Mesodermal cell (in vitro differentiated cells): ENCODE results near the gene ATP8B3.

Source experiments
- H3K27ac ChIP-seq: 2 replicates; pipeline ENCODE4 v1.7.0; 2013; ENCODE audit warnings: mild to moderate bottlenecking, low read depth, low read length, moderate library complexity; ENCODE audit not compliant: severe bottlenecking
- H3K36me3 ChIP-seq: 2 replicates; pipeline ENCODE4 v1.7.1; 2013; ENCODE audit warnings: mild to moderate bottlenecking, low read length, moderate library complexity; ENCODE audit not compliant: control insufficient read depth, insufficient read depth
- H3K4me1 ChIP-seq: one replicate; pipeline ENCODE4 v1.7.1; 2013; ENCODE audit warnings: mild to moderate bottlenecking, low read length; ENCODE audit not compliant: insufficient read depth, control insufficient read depth, poor library complexity, severe bottlenecking
- H3K4me3 ChIP-seq: 2 replicates; pipeline ENCODE4 v1.7.0; 2013; ENCODE audit warnings: low read length, control low read depth, mild to moderate bottlenecking; ENCODE audit not compliant: insufficient read depth, poor library complexity, severe bottlenecking; ENCODE audit errors: extremely low read depth
- H3K9me3 ChIP-seq: 2 replicates; pipeline ENCODE4 v1.7.1; 2013; ENCODE audit warnings: mild to moderate bottlenecking, low read length, moderate library complexity; ENCODE audit not compliant: control insufficient read depth
- WGBS, 2 experiments: methylation state at CpG; one replicate each; pipeline ENCODE4 v1.1.5; 2013; ENCODE audit warnings: missing lambda C conversion rate in 2 of 2; ENCODE audit not compliant: insufficient coverage in 2 of 2; 5-methylcytosine and 5-hydroxymethylcytosine counted together

Gene ATP8B3

DNA sequence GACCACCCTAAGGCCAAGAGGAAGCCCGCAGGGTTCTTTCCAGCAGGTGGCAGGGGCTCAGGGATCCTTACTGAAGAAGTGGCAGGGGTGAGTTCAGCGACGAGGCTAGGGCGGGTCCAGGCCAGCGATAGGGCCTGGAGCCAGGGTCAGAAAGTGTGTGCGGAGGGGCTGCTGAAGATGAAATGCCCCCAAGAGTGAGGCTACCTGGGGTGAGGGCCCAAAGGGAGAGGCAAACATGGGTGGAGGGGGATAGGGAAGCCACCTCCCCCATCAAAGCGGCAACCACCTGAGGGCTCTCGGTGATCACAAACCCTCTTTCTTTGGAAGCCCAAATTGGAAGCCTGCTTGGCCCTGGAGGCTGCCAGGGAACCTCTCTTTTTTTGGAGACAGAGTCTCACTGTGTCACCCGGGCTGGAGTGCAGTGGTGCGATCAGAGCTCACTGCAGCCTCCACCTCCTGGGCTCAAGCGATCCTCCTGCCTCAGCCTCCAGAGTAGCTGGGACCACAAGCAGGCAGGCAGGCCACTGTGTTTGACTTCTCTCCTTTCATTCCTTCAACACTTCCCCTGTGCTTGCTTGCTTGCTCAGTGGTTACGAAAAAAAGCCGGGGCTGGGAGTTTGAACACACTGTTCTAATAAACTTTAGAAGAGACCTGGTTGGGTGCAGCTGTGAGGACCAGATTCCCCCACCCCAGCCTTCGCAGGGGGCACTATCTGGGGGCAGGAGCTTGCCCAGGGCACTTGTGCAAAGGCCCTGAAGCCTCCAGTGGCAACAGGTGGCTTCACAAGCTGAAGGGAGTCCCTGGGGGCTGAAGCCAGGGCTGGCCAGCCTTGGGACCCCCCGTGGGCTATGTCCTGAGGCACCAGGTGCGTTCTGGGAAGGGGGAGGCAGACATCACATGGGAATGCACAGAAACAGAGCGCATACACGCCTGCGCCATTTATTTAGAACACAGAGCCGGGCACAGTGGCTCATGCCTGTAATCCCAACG, 1.4 kb upstream of the ATP8B3 start:
- H3K36me3 ChIP-seq: peaks cover 37% of the 10 kb centered on the region
- 63 to 74% methylated on average over 16 to 19 of the region's 21 CpGs for WGBS, 2 experiments

DNA sequence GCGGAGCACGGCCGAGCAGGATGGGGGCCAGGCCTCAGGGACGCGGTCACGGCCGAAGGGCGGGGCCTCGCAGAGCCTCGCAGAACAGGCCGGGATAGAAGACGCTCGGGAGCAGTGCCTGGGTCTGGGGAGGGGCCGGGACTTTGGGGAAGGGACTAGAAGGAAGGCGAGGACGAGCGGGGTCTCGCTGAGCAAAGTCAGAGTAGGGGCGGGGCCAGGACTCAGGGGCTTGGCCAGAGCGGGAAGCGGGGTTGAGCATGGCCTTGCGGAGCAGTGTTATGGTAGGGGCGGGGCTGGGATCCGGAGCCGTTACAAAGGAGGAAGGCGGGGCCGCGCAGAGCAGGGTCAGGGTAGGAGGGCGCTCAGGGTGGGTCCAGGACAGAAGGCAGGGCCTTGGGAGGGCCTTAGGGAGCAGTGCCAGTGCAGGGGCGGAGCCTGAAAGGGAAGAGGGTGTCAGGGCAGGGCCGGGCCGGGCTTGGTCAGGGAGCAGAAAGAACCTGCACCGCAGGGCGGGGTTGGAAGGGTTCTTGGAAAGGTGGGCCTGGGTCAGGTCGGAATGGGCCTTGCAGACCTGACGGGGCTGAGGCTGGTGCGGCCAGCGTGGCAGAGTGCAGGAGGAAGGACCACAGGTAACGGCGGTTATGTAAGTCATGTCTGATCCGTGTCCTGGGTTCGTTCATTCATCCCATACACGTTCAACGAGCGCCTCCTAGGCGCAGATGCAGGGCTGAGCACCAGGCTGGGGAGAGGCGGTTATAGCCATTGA, 533 bp upstream of the ATP8B3 start:
- 1% methylated on average over 41 to 46 of the region's 47 CpGs for WGBS, 2 experiments

More for the DNA sequence above, 1.4 kb upstream of the ATP8B3 start:
- no peak overlapping the region for H3K27ac ChIP-seq
- no peaks in the 10 kb centered on the region for H3K4me1 ChIP-seq
- no peaks in the 10 kb centered on the region for H3K9me3 ChIP-seq
- peak overlapping the region; percentile 45 for H3K4me3 ChIP-seq

DNA sequence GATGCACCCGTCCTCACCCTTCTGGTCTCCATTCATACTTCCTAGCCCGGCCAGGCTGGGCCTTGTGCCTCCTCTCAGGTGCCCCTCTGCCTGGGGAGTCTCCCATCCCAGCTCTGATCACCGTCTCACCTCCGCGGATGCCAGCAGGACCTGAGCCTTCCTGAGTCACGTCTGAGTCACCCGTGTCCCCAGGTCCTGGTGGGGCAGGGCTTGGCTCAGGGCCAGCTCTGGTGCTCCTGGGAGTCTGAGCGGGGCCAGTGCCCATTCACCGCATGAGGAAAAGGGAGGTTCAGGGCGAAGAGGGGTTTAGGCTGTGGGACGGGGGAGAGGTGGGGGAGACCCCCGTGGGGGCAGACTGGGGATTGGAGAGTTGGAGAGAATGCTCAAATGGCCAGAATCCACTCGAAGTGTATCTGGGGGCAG, 593 bp downstream of the ATP8B3 start:
- WGBS, 2 experiments: 47 to 53% methylated on average over 11 to 12 of the region's 13 CpGs
- H3K27ac ChIP-seq: no peak overlapping the region
- H3K4me1 ChIP-seq: no peaks in the 10 kb centered on the region
- peaks cover 17% of the 10 kb centered on the region for H3K36me3 ChIP-seq
- peak overlapping the region; percentile 45 for H3K4me3 ChIP-seq
- H3K9me3 ChIP-seq: no peaks in the 10 kb centered on the region

More for the DNA sequence above, 533 bp upstream of the ATP8B3 start:
- peak overlapping the region; percentile 49 for H3K27ac ChIP-seq
- H3K9me3 ChIP-seq: no peaks in the 10 kb centered on the region
- H3K36me3 ChIP-seq: peaks cover 28% of the 10 kb centered on the region
- H3K4me1 ChIP-seq: no peaks in the 10 kb centered on the region
- peak overlapping the region; percentile 45 for H3K4me3 ChIP-seq

DNA sequence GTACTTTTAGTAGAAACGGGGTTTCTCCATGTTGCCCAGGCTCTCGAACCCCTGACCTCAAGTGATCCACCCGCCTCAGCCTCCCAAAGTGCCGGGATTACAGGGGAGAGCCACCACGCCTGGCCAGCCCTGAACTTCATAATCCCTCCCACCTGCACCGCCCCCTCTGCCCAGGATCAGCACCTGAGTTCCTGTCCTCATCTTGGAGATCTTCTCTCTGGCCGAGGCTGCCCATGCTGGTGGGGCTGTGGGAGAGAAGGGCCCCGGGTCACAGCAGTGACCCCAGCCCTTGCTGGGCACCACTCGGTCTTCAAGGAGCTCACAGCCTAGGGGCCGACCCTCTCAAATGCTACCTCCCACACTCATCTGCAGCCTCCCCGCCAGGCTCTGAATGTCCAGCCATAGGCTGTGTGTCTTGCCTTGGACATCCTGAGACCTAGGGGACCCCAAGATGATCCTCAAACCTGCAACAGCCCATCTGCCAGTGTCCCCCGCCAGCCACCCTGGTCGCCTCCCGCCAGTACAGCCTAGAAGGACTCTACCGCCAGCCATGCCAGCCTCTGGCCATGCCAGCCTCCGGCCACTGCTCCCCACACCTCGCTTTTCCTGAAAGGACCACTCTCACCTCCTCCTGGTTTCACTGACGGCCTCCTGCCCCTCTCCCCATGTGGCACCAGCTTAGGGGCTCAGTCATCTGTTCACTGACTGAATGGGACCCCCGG, 1.5 kb downstream of the ATP8B3 start:
- Histone ChIP-seq H3K4me3 (no peak overlapping the region), H3K9me3 (no peaks in the 10 kb centered on the region), H3K4me1 (no peaks in the 10 kb centered on the region), H3K27ac (no peak overlapping the region), H3K36me3 (peaks cover 9% of the 10 kb centered on the region)
- 91 to 93% methylated on average over 13 to 17 of the region's 19 CpGs for WGBS, 2 experiments

DNA sequence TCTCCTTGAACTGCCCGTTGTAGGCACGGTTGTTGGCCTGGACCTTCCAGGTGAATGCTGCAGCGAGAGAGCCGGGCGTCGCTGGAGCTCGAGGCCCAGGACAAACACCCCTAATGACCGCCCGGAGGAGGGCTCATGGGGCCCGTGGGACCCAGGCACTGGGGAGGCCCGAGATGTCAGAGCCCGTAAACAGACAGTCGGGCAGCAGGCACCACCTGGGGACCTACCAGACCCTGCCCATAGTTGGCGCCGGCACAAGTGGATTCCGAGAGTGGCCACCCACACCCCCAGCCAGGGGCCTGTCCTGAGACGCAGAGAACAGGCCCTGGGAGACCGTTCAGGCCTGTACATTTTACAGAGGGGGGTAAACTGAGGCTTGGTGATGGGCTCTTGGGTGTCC, 2.4 kb downstream of the ATP8B3 start:
- Histone ChIP-seq H3K36me3 (peaks cover 1% of the 10 kb centered on the region), H3K4me3 (no peak overlapping the region), H3K4me1 (no peaks in the 10 kb centered on the region), H3K27ac (no peak overlapping the region), H3K9me3 (no peaks in the 10 kb centered on the region)
- WGBS, 2 experiments: 82 to 92% methylated on average over 10 to 13 of the region's 18 CpGs

DNA sequence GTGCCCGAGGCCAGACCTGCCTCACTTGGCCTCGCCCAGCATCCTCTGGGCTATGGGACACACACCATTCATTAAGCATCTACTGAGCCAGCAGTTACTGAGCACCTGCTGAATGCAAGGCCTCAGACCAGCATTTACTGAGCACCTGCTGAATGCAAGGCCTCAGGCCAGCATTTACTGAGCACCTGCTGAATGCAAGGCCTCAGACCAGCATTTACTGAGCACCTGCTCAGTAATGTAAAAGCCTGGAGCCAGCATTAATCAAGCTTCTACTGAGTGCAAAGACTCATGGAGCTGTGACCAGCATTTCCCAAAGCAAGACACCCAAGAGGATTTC, 3.7 kb downstream of the ATP8B3 start:
- Histone ChIP-seq H3K27ac (no peak overlapping the region), H3K4me3 (no peak overlapping the region), H3K36me3 (no peaks in the 10 kb centered on the region), H3K9me3 (no peaks in the 10 kb centered on the region), H3K4me1 (no peaks in the 10 kb centered on the region)
- WGBS, 2 experiments: 94 to 100% methylated on average over 2 of the region's 2 CpGs

DNA sequence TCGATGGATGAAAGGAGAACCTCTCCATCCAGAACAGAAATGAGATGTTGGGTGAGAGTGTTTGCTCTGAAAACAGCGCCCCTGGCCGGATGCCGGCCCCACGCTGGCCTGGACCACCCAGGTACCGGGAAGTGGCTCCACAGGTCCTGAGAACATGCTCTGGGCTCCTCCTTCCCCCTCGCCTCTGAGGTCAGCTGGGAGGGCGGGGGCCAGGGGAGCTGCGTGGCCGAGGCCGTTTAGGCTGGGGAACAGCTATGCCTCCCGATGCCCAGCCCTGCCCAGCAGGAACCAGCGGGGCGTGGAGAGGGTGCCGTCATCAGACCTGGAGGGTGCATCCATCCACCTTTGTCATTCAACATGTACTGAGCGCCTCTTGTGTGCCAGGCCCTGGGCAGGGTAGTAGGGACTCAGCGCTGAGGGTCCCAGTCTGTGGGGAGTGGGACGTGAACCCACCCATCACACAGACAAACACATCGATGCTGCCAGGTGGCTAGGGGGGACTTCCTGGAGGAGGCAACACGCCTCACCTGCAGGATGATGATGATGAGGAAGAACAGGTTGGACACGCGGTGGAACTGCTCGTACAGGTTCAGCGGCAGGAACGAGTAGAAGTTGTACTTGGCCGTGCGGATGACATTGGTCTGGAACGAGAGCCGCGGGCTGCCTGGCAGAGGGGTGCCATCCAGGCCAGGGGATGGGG, 4.2 kb downstream of the ATP8B3 start:
- H3K27ac ChIP-seq: no peak overlapping the region
- H3K9me3 ChIP-seq: no peaks in the 10 kb centered on the region
- 83 to 88% methylated on average over 20 to 23 of the region's 30 CpGs for WGBS, 2 experiments
- no peaks in the 10 kb centered on the region for H3K36me3 ChIP-seq
- H3K4me3 ChIP-seq: no peak overlapping the region
- H3K4me1 ChIP-seq: no peaks in the 10 kb centered on the region

DNA sequence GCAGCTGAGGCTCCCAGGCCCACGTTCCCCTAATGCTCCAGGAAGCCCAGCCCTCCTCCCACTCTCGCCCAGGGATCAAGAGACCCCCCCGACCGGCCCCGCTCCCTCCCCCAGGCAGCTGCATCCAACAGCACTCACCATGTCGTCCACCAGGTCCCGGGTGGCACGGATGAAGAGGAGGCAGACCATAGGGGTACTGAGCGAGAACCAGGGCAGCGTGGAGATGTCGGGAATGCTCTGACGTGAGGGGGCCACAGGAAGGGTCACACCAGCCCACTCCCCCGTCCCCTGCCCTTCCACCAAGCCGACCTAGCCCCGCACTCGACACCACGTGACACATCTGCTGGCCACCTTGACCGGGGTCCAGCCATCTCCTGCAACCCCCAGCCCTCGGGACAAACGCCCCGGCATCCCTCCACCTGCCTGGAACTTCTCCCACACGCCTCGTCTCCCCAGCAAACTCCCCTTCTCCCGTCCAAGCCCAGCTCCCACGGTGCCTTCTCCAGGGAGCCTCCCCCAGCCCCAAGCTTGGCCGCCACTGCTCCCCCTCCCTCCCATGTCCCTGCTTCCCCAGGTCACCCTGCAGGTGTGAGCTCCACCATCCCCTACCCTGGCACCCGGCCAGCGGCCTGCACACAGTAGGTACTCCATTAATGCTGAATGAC, 4.9 kb downstream of the ATP8B3 start:
- no peak overlapping the region for H3K4me3 ChIP-seq
- no peaks in the 10 kb centered on the region for H3K4me1 ChIP-seq
- 89% methylated on average over 19 to 23 of the region's 28 CpGs for WGBS, 2 experiments
- H3K36me3 ChIP-seq: no peaks in the 10 kb centered on the region
- H3K27ac ChIP-seq: no peak overlapping the region
- H3K9me3 ChIP-seq: no peaks in the 10 kb centered on the region

DNA sequence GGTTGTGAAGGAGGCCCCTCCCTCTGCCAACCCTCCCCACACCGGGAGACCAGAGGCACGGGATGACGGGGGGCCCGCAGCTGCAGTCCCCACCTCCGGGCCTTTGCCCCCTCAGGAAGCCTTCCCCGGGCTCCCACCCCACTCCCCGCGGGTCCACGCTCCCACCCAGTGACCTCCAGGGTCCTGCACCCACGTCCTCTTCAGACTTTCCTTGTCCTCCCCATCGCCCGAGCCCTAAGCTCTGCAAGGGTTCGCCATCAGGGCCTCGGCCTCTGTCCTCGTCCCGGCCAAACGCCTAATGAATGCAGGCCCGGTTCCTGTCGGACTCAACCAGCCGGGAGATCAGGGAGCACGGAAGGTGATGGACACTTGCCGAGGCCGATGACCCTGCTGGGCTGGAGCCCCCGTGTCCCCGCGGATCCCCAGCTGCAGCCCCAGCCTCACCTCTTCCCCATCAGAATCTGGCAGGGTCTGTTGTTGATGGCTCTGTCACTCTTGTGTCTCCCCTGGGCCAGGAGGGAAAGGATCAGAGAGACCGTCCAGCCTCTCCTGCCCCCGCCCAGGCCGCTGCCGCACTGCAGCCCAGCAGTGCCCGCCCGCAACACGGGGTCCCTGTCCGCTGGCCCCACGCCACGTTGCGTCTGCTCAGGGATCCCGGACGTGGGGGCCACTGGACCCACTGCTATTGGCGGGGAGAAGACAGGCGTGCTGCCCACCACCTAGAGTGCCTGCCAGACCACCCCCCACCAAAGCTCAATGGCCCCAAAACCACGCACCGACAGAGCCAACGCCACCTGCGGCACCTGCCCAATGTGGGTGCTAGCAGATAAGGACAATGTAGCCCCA, 5.7 kb downstream of the ATP8B3 start:
- Histone ChIP-seq H3K36me3 (no peaks in the 10 kb centered on the region), H3K4me3 (no peak overlapping the region), H3K4me1 (no peaks in the 10 kb centered on the region), H3K27ac (no peak overlapping the region), H3K9me3 (no peaks in the 10 kb centered on the region)
- WGBS, 2 experiments: 92 to 94% methylated on average over 38 to 39 of the region's 45 CpGs
